Suprapubic skin (tissue), 4 donors: ENCODE results near the gene HEYL. TPM values are rescaled to one million over a fixed set of nuclear protein-coding genes. Genes with fewer than 3 reads are reported as not detected.
A peak's percentile ranks its signal among the peaks of the same experiment; 100 is the strongest.

Experiments used
- DNase-seq, 2 donors: peaks; one replicate each; pipeline ENCODE4 v3.0.0-alpha.2; 2019; ENCODE audit warnings: low spot score in 2 of 2
- H3K27ac ChIP-seq: fragments of 200-600 bp; sonication (generic); one replicate; pipeline ENCODE4 v1.5.1; 2019
- H3K27me3 ChIP-seq: fragments of 200-600 bp; sonication (generic); one replicate; pipeline ENCODE4 v1.5.1; 2019
- H3K36me3 ChIP-seq: fragments of 200-600 bp; sonication (generic); one replicate; pipeline ENCODE4 v1.5.1; 2019
- H3K4me1 ChIP-seq: fragments of 200-600 bp; sonication (generic); one replicate; pipeline ENCODE4 v1.5.1; 2019
- H3K4me3 ChIP-seq: fragments of 200-600 bp; sonication (generic); one replicate; pipeline ENCODE4 v1.5.1; 2019; ENCODE audit warnings: mild to moderate bottlenecking
- H3K9me3 ChIP-seq: fragments of 200-600 bp; sonication (generic); one replicate; pipeline ENCODE4 v1.5.1; 2019
- EP300 ChIP-seq: sonication (generic); formaldehyde crosslinking; IDR thresholded peaks from one replicate; pipeline ENCODE4 v1.6.1; 2017; ENCODE audit warnings: antibody characterized with exemption
- POLR2A ChIP-seq, 2 donors: fragments of 450-650 bp; IDR thresholded peaks; one replicate each; pipeline ENCODE4 v1.6.1; 2017; ENCODE audit warnings: antibody characterized with exemption in 2 of 2, mild to moderate bottlenecking in 2 of 2, moderate library complexity in 2 of 2
- POLR2AphosphoS5 ChIP-seq, 3 donors: sonication (generic); formaldehyde crosslinking; IDR thresholded peaks; one replicate each; pipeline ENCODE4 v1.6.1; 2017; ENCODE audit warnings: antibody characterized with exemption in 3 of 3
- WGBS: methylation state at CpG from one replicate; pipeline ENCODE4 v1.1.5; 2018; 5-methylcytosine and 5-hydroxymethylcytosine counted together
- total RNA-seq, 4 donors: library from RNA; depleted of rRNA; stranded (reverse); fragments of >200 nt; gene quantifications; one replicate each; pipeline ENCODE4 v1.1.0, GENCODE V29; 2016
- TF ChIP-seq, protein P1 (sequence below), 2 donors: fragments of 200-600 bp in 1 of 2; fragments of 450-650 bp in 1 of 2; sonication (generic) in 1 of 2; IDR thresholded peaks; one replicate each; pipeline ENCODE4 v1.5.1; 2016 to 2019; ENCODE audit warnings: antibody characterized with exemption in 2 of 2, mild to moderate bottlenecking in 1 of 2, moderate library complexity in 1 of 2

Gene HEYL
- total RNA-seq, 4 donors from 2014 or later: 1.3 to 3.0 (median 1.8) TPM

GRCh38 chr1:39635871-39636210, 3.6 kb downstream of the HEYL start:
- Histone ChIP-seq H3K4me1 (peaks cover 20% of the 10 kb centered on the region), H3K4me3 (no peak overlapping the region), H3K36me3 (no peaks in the 10 kb centered on the region), H3K9me3 (no peaks in the 10 kb centered on the region), H3K27me3 (peaks cover 39% of the 10 kb centered on the region), H3K27ac (no peak overlapping the region)
- TF ChIP-seq POLR2A (IDR thresholded peaks at IDR 0.05): no peak
- TF ChIP-seq EP300: no peak
- TF ChIP-seq, protein P1, sequence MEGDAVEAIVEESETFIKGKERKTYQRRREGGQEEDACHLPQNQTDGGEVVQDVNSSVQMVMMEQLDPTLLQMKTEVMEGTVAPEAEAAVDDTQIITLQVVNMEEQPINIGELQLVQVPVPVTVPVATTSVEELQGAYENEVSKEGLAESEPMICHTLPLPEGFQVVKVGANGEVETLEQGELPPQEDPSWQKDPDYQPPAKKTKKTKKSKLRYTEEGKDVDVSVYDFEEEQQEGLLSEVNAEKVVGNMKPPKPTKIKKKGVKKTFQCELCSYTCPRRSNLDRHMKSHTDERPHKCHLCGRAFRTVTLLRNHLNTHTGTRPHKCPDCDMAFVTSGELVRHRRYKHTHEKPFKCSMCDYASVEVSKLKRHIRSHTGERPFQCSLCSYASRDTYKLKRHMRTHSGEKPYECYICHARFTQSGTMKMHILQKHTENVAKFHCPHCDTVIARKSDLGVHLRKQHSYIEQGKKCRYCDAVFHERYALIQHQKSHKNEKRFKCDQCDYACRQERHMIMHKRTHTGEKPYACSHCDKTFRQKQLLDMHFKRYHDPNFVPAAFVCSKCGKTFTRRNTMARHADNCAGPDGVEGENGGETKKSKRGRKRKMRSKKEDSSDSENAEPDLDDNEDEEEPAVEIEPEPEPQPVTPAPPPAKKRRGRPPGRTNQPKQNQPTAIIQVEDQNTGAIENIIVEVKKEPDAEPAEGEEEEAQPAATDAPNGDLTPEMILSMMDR (IDR thresholded peaks at IDR 0.05): no peak
- no peak for TF ChIP-seq POLR2AphosphoS5 (IDR thresholded peaks at IDR 0.05)
- WGBS: 62% methylated on average over 2 of the region's 2 CpGs
- no peak for DNase-seq

DNA sequence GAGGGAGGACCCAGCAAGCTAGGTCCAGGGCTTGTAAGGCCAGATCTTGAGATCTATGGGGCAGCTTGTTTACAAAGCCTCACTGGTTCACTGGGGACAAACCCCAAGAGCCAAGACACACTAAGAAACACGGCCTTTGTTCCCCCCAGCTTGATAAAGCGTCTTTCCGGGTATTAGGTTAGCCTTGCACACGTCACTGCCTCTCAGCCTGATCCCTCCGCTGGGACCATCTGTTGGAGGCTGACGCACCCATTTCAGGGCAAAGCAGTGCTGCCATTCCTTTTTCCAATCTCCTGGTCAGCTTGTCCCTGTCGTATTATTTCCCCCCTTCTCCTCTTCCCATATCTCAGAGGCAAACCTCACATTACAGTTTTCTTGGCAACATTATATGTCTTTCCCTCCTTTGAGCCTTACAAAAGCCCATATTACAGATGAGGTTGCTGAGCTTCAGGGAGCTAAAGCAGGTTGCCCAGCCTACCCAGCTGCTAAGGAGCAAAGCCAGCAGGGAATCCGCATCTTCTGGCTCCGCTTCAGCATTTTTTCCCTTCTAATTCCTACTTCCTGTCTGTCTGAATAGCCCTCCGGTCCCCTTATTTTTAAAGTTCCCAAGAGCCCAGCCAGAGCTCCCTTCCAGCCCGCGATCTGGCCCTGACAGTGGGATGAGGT, 4.1 kb downstream of the HEYL start:
- H3K4me3 ChIP-seq: no peak overlapping the region
- no peaks in the 10 kb centered on the region for H3K9me3 ChIP-seq
- TF ChIP-seq POLR2A (IDR thresholded peaks at IDR 0.05): no peak
- H3K27ac ChIP-seq: no peak overlapping the region
- no peaks in the 10 kb centered on the region for H3K36me3 ChIP-seq
- DNase-seq: no peak
- H3K4me1 ChIP-seq: peaks cover 20% of the 10 kb centered on the region
- peaks cover 39% of the 10 kb centered on the region for H3K27me3 ChIP-seq
- WGBS: 72% methylated on average over 12 of the region's 12 CpGs

DNA sequence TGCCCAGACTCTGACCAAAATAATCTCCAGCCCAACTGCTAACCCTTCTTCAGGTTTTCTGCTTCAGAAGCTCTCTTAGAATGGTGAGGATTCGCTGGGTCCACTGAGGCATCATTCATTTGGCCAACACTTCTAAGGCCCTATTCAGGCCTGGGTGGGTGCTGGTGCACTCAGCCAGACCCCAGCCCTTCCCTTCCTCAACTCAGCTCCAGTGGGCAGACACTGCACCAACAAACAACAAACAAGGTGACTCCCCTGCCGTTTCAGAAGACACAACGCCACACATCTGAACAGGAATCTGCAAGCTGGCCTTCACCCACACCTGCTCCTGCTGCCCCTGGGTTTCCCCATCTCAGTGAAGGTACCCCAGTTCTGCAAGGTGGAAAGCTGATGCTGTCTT, 6.0 kb downstream of the HEYL start:
- Histone ChIP-seq H3K27me3 (peaks cover 28% of the 10 kb centered on the region), H3K9me3 (no peaks in the 10 kb centered on the region), H3K27ac (no peak overlapping the region), H3K4me3 (no peak overlapping the region), H3K4me1 (peaks cover 13% of the 10 kb centered on the region), H3K36me3 (no peaks in the 10 kb centered on the region)
- TF ChIP-seq EP300: no peak
- TF ChIP-seq POLR2AphosphoS5 (IDR thresholded peaks at IDR 0.05): no peak
- TF ChIP-seq, protein P1 (IDR thresholded peaks at IDR 0.05): no peak
- TF ChIP-seq POLR2A (IDR thresholded peaks at IDR 0.05): no peak
- no peak for DNase-seq
- 72% methylated on average over 3 of the region's 3 CpGs for WGBS

DNA sequence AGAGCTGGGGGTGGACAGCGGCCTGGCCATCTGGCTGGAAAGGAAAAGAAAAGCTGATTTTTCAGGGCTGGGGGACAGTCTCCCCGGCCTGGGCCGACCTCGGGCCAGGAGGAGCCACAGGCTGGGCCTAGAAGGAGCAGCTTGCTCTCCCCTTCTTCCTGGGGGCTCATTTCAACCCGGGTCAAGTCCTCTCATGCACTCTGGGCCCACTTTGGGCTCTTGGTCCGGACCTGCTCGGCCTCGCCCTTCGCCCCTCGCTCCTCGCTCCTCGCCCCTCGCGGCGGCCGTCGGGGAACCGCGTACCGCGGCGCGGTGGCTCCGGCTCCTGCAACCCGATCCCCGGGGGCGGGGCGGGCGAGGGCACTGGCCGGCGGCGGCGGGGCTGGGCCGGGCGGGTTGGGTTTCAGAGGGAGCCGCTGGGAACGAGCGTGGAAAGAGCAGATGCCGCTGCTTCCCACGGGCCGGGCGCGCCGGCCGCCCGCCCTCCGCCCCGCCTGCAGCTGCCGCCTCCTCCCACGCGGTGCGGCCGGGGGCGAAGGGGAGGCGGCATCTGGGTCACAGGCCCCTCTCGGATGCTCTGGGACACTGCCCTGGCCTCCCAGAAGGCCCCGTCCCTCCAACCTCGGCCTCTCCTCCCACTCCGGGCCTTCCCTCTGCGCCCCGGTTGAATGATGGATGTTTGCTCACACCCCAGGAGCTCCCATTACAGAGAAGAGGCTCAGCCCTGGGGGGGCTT, 6.6 kb downstream of the HEYL start:
- peaks cover 28% of the 10 kb centered on the region for H3K27me3 ChIP-seq
- no peaks in the 10 kb centered on the region for H3K36me3 ChIP-seq
- H3K9me3 ChIP-seq: no peaks in the 10 kb centered on the region
- TF ChIP-seq POLR2A (IDR thresholded peaks at IDR 0.05) (no peak), POLR2AphosphoS5 (IDR thresholded peaks at IDR 0.05) (no peak), EP300 (no peak)
- TF ChIP-seq, protein P1 (IDR thresholded peaks at IDR 0.05): no peak
- WGBS: 48% methylated on average over 5 of the region's 61 CpGs
- DNase-seq: peak in 1 of 2 donors; percentile 68
- H3K4me3 ChIP-seq: peak overlapping the region; percentile 5
- H3K27ac ChIP-seq: no peak overlapping the region
- peaks cover 13% of the 10 kb centered on the region for H3K4me1 ChIP-seq

- Histone ChIP-seq H3K4me1 (peaks cover 13% of the 10 kb centered on the region), H3K27me3 (peaks cover 27% of the 10 kb centered on the region), H3K27ac (no peak overlapping the region), H3K36me3 (no peaks in the 10 kb centered on the region), H3K9me3 (no peaks in the 10 kb centered on the region), H3K4me3 (no peak overlapping the region)
- TF ChIP-seq, protein P1 (IDR thresholded peaks at IDR 0.05): no peak
- TF ChIP-seq EP300 (no peak), POLR2AphosphoS5 (IDR thresholded peaks at IDR 0.05) (no peak), POLR2A (IDR thresholded peaks at IDR 0.05) (no peak)
- DNase-seq: no peak
- WGBS: 83% methylated on average over 5 of the region's 5 CpGs
These were observed 7.1 kb downstream of the HEYL start for GRCh38 chr1:39632323-39632681.
